Panc1 (cell line): ENCODE results near the gene TAGLN2.

ENCODE experiments used
- CTCF ChIP-seq: fragments of 450-650 bp; IDR thresholded peaks from 2 replicates; pipeline ENCODE4 v1.5.1; 2017; ENCODE audit warnings: mild to moderate bottlenecking
- POLR2AphosphoS5 ChIP-seq: IDR thresholded peaks from 2 replicates; pipeline ENCODE4 v1.6.1; 2012; ENCODE audit warnings: mild to moderate bottlenecking, low read depth, low read length, moderate library complexity

DNA sequence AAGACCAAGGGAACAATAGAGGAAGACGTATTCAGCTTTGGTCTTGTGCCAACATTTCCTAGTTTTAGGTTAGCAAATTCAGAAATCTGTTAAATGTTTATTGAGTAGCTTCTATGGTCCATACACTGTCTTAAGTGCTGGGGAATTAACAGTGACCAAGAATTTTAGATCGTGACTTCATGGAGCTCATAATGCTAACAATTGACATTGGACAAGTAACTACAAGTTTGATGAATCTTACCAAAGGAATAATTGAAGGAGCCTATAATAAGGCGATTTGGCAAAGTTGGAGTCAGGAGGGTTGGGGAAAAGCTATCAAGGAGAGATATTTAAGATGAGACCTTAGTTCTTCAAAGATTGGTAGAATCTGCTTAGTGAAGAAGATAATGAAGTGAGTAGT, 30.1 kb upstream of the TAGLN2 start:
- TF ChIP-seq CTCF (no peak), POLR2AphosphoS5 (no peak)
